Activated CD4-positive, alpha-beta T cell treated with anti-CD3 and anti-CD28 coated beads for 48 hours (primary cell): ENCODE measurements around the gene PRKX.
"Not testable (repeated sequence)": the region's sequence is repeated elsewhere in the genome, so short reads cannot be mapped to it uniquely, and the experiment has no call there.

ENCODE experiments used
- DNase-seq: peaks from one replicate; pipeline ENCODE4 v3.0.0-alpha.2; 2020

The PRKX gene

GRCh38 chrX:3563451-3563850 is 150.0 kb downstream of the PRKX start:
- DNase-seq: no peak

GRCh38 chrX:3560010-3560409 is 153.4 kb downstream of the PRKX start:
- DNase-seq: not testable (repeated sequence)
